ENCODE data around the gene UGT2A2.

The UGT2A2 gene

DNA sequence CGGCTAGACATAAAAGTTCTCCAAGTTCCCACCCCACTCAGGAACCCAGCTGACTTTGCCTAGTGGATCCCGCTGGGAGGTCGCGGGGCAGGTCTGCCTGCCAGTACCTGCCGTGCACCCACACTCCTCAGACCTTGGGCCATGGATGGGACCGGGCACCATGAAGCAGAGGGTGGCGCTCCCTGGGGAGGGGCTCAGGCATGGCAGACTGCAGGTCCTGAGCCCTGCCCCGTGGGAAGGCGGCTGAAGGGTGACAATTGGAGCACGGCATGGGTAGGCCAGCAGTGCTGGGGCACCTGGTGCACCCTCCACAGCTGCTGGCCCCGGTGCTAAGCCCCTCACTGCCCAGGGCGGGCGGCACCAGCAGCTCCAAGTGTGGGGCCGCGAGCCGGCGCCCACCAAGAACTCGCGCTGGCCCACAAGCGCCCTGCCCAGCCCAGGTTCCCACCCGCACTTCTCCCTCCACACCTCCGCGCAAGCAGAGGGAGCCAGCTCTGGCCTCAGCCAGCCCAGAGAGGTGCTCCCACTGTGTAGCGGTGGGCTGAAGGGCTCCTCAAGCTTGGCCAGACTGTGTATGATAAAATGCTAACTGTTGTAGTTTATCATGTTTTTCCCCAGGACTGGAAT is 63.1 kb downstream of the UGT2A2 start:
- no peak for DNase-seq (ENCODE audit: low spot score)

DNA sequence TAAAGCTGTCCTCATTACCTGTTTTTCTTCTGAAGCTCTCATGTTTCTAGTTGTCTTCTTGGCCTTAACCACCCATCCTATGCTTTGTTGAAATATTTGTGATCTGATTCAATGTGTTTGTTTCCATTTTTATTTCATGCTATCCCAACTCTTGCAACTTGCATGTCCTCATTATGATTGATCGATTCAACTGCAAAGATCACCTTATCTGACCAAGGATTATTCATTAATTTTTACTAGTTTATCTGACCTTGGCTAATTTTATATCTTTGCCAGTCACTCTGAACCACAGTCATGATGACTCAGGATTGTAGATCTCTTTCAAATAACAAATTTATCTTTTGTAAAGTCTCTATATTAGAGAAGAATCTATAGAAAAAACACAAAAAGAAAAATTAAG is 70.7 kb downstream of the UGT2A2 start:
- no peak for DNase-seq (ENCODE audit: low spot score)

DNA sequence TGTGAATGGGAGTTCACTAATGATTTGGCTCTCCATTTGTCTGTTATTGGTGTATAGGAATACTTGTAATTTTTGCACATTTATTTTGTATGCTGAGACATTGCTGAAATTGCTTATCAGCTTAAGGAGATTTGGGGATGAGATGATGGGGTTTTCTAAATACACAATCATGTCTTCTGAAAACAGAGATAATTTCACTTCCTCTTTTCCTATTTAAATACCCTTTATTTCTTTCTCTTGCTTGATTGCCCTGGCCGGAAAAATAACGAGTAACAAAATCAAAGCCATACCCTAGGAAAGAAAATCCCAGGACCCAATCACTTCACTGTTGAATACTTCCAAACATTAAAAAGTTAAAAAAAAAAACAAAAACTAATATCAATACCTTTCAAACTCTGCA is 76.0 kb downstream of the UGT2A2 start:
- DNase-seq (ENCODE audit: low spot score), result no peak

DNA sequence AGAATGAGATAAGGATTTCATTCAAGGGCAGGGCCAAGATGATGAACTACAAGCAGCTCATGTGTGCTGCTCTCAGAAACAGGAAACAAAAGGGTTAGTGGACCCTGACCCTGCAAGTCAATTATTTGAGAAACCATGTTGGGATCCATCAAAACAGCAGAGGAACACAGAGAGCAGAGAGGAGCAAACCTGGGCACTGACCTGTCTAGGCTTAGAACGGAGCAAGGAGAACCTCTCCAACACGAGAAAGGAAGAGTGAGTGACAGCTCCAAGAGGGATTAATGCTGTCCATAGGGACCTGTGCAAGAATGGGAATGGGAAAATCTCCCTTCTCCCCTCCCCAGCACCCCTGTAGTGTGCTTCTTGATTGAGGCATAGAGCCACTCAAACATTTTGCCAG is 89.8 kb downstream of the UGT2A2 start:
- DNase-seq (ENCODE audit: low spot score), result no peak

DNA sequence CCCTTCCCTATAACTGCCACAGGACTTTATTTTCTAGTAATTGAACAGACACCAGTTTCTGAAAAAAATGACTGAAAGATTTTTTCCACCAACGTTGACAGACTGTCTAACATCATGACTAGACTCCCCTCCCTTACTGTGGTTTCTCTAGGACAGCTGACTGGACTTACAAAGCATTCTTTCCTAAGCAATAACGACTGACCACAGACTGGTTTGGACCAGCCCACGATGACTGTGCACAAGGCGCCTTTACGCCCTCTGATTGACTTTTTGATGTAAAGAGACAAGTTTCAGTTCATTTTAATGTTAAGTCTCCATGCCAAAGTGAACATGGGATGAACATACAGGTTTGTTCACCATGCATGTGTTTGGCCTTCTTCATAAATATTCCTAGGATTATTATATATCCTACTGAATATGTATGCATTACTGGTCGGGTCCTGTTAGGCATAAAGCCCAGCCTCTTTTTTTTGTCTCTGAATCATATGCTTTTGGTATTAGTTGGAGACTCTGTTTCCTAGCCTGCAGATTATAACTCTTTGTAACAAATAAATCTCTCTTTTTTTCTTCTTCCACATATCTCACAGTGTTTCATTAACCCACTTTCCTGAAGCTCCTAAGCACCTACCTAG is 93.2 kb downstream of the UGT2A2 start:
- no peak for DNase-seq (ENCODE audit: low spot score)
